ENCODE measurements around the gene CORO7.

Gene CORO7

GRCh38 chr16:4381935-4382794 is 34.2 kb downstream of the CORO7 start:
- no peaks in the 10 kb centered on the region for H3K36me3 ChIP-seq
- TF ChIP-seq, protein P1, sequence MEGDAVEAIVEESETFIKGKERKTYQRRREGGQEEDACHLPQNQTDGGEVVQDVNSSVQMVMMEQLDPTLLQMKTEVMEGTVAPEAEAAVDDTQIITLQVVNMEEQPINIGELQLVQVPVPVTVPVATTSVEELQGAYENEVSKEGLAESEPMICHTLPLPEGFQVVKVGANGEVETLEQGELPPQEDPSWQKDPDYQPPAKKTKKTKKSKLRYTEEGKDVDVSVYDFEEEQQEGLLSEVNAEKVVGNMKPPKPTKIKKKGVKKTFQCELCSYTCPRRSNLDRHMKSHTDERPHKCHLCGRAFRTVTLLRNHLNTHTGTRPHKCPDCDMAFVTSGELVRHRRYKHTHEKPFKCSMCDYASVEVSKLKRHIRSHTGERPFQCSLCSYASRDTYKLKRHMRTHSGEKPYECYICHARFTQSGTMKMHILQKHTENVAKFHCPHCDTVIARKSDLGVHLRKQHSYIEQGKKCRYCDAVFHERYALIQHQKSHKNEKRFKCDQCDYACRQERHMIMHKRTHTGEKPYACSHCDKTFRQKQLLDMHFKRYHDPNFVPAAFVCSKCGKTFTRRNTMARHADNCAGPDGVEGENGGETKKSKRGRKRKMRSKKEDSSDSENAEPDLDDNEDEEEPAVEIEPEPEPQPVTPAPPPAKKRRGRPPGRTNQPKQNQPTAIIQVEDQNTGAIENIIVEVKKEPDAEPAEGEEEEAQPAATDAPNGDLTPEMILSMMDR (IDR thresholded peaks at IDR 0.05; ENCODE audit: low read depth, low read length) = no peak

DNA sequence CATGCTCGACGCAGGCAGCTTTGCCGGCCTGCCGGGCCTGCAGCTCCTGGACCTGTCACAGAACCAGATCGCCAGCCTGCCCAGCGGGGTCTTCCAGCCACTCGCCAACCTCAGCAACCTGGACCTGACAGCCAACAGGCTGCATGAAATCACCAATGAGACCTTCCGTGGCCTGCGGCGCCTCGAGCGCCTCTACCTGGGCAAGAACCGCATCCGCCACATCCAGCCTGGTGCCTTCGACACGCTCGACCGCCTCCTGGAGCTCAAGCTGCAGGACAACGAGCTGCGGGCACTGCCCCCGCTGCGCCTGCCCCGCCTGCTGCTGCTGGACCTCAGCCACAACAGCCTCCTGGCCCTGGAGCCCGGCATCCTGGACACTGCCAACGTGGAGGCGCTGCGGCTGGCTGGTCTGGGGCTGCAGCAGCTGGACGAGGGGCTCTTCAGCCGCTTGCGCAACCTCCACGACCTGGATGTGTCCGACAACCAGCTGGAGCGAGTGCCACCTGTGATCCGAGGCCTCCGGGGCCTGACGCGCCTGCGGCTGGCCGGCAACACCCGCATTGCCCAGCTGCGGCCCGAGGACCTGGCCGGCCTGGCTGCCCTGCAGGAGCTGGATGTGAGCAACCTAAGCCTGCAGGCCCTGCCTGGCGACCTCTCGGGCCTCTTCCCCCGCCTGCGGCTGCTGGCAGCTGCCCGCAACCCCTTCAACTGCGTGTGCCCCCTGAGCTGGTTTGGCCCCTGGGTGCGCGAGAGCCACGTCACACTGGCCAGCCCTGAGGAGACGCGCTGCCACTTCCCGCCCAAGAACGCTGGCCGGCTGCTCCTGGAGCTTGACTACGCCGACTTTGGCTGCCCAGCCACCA is 35.1 kb downstream of the CORO7 start:
- TF ChIP-seq, protein P1 (IDR thresholded peaks at IDR 0.05; ENCODE audit: low read depth, low read length) = no peak
- no peak overlapping the region for H3K4me3 ChIP-seq (ENCODE audit: low read depth, low read length)
- H3K27ac ChIP-seq = no peak overlapping the region
- H3K36me3 ChIP-seq = no peaks in the 10 kb centered on the region
- no peaks in the 10 kb centered on the region for H3K9me3 ChIP-seq (ENCODE audit: severe bottlenecking)
- H3K27me3 ChIP-seq (ENCODE audit: insufficient read depth, low read depth, severe bottlenecking) = no peaks in the 10 kb centered on the region
- DNase-seq = no peak

More at GRCh38 chr16:4381935-4382794, 34.2 kb downstream of the CORO7 start:
- Histone ChIP-seq H3K9me3 (ENCODE audit: severe bottlenecking) (no peaks in the 10 kb centered on the region), H3K27me3 (ENCODE audit: insufficient read depth, low read depth, severe bottlenecking) (no peaks in the 10 kb centered on the region), H3K27ac (no peak overlapping the region; the same call in 1 of the 2 replicates), H3K4me3 (ENCODE audit: low read depth, low read length) (no peak overlapping the region)
- DNase-seq = no peak

GRCh38 chr16:4380119-4381063 is 36.0 kb downstream of the CORO7 start:
- TF ChIP-seq, protein P1 (IDR thresholded peaks at IDR 0.05; ENCODE audit: low read depth, low read length) = no peak
- no peak overlapping the region for H3K4me3 ChIP-seq (ENCODE audit: low read depth, low read length)
- H3K9me3 ChIP-seq (ENCODE audit: severe bottlenecking) = no peaks in the 10 kb centered on the region
- H3K27ac ChIP-seq = no peak overlapping the region
- H3K36me3 ChIP-seq = no peaks in the 10 kb centered on the region
- no peak for DNase-seq
- no peaks in the 10 kb centered on the region for H3K27me3 ChIP-seq (ENCODE audit: insufficient read depth, low read depth, severe bottlenecking)

DNA sequence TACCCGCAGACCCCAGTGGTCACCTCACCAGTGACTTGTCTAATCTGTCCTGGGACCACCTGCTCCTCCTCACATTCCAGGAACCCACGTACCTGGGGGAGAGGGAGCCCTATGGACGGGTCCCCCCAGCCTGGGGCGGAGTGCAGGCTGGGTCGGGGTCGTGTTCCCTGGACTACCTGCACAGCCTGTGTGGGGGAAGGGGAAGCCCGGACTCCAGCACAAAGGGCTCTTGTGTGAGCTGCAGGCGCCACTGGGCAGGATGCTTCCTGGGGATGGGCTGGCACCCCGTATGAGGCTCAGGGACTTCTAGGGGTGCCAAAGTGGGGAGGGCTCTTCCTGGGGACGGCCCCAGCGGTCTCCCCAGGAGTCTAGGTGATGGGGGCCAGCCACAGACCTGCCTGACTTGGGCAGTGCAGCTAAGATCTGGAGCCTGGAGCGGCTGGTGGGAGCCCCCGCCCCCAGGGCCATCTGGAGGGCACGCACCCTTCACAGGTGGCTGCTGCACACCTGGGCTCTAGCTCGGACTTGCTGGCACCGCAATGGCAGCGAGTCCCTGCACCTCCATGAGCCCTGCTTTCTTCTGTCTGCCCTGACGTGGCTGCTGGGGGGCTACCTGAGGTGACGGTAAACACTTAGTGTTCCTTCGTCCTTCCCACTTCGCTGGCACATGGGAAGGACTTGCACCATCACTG is 37.3 kb downstream of the CORO7 start:
- Histone ChIP-seq H3K27ac (no peak overlapping the region), H3K9me3 (ENCODE audit: severe bottlenecking) (no peaks in the 10 kb centered on the region), H3K36me3 (no peaks in the 10 kb centered on the region), H3K4me3 (ENCODE audit: low read depth, low read length) (no peak overlapping the region), H3K27me3 (ENCODE audit: insufficient read depth, low read depth, severe bottlenecking) (no peaks in the 10 kb centered on the region)
- TF ChIP-seq, protein P1 (IDR thresholded peaks at IDR 0.05; ENCODE audit: low read depth, low read length) = no peak
- DNase-seq = no peak

GRCh38 chr16:4378161-4378666 is 38.2 kb downstream of the CORO7 start:
- TF ChIP-seq, protein P1 (IDR thresholded peaks at IDR 0.05; ENCODE audit: low read depth, low read length) = no peak
- Histone ChIP-seq H3K4me3 (ENCODE audit: low read depth, low read length) (no peak overlapping the region), H3K36me3 (no peaks in the 10 kb centered on the region), H3K27ac (peak overlapping the region; percentile 10; the same call in 1 of the 2 replicates), H3K9me3 (ENCODE audit: severe bottlenecking) (no peaks in the 10 kb centered on the region), H3K27me3 (ENCODE audit: insufficient read depth, low read depth, severe bottlenecking) (no peaks in the 10 kb centered on the region)
- DNase-seq = no peak
